Tibial artery (tissue), 4 donors: ENCODE data around the gene SUSD1.

Experiments
- DNase-seq, 2 donors: peaks; one replicate each; pipeline ENCODE4 v3.0.0-alpha.2; 2019
- H3K27ac ChIP-seq, 2 donors: fragments of 200-600 bp; sonication (generic) in 1 of 2; 1 replicate in 1 of 2; 2 replicates in 1 of 2; pipeline ENCODE4 v1.5.1; 2018 to 2019; ENCODE audit warnings: mild to moderate bottlenecking in 1 of 2
- H3K27me3 ChIP-seq, 2 donors: fragments of 200-600 bp; sonication (generic) in 1 of 2; one replicate each; pipeline versions ENCODE4 v1.5.1 to v1.6.0; 2016 to 2019
- H3K36me3 ChIP-seq, 3 donors: fragments of 200-600 bp; sonication (generic) in 2 of 3; one replicate each; pipeline ENCODE4 v1.5.1; 2016 to 2019; ENCODE audit warnings: mild to moderate bottlenecking in 2 of 3
- H3K4me1 ChIP-seq, 4 donors: fragments of 200-600 bp; sonication (generic) in 2 of 4; 1 replicate in 3 of 4; 2 replicates in 1 of 4; pipeline ENCODE4 v1.5.1; 2016 to 2019
- H3K4me3 ChIP-seq, 2 donors: fragments of 200-600 bp; sonication (generic) in 1 of 2; 1 replicate in 1 of 2; 2 replicates in 1 of 2; pipeline ENCODE4 v1.5.1; 2018 to 2019; ENCODE audit warnings: mild to moderate bottlenecking in 2 of 2
- H3K9me3 ChIP-seq, 3 donors: fragments of 200-600 bp; sonication (generic) in 1 of 3; one replicate each; pipeline ENCODE4 v1.5.1; 2016 to 2019
- CTCF ChIP-seq, 2 experiments: fragments of 200-600 bp in 1 of 2; fragments of 450-650 bp in 1 of 2; IDR thresholded peaks; one replicate each; pipeline ENCODE4 v1.5.1; 2017 to 2019; ENCODE audit warnings: antibody characterized with exemption in 2 of 2, mild to moderate bottlenecking in 1 of 2, moderate library complexity in 1 of 2
- intact Hi-C: fragments of 100-400 bp; cut with DNase I; formaldehyde crosslinking; loops from one replicate; pipeline ENCODE4 v1.15.0; 2023; ENCODE audit warnings: low total_unique reads

Gene SUSD1

GRCh38 chr9:112059966-112060320 lies 115.2 kb downstream of the SUSD1 start:
- DNase-seq, result no peak
- TF ChIP-seq CTCF (IDR thresholded peaks at IDR 0.05), result no peak
- Histone ChIP-seq H3K36me3 (no peaks in the 10 kb centered on the region), H3K27me3 (no peaks in the 10 kb centered on the region), H3K9me3 (no peaks in the 10 kb centered on the region), H3K4me1 (peaks cover 0 to 25% (median 7%) of the 10 kb centered on the region in 4 donors), H3K27ac (no peak overlapping the region), H3K4me3 (no peak overlapping the region)
- intact Hi-C loops, result loop anchor here (10.0 kb wide), 1 partner anchor 165 kb away; the partner anchor contains the start of gene UGCG

GRCh38 chr9:112059145-112059965 lies 115.7 kb downstream of the SUSD1 start:
- Histone ChIP-seq H3K4me1 (peaks cover 0 to 25% (median 7%) of the 10 kb centered on the region in 4 donors), H3K9me3 (no peaks in the 10 kb centered on the region), H3K27me3 (no peaks in the 10 kb centered on the region), H3K4me3 (no peak overlapping the region), H3K27ac (no peak overlapping the region), H3K36me3 (no peaks in the 10 kb centered on the region)
- intact Hi-C loops, result no loop called here
- no peak for TF ChIP-seq CTCF (IDR thresholded peaks at IDR 0.05)
- no peak for DNase-seq

DNA sequence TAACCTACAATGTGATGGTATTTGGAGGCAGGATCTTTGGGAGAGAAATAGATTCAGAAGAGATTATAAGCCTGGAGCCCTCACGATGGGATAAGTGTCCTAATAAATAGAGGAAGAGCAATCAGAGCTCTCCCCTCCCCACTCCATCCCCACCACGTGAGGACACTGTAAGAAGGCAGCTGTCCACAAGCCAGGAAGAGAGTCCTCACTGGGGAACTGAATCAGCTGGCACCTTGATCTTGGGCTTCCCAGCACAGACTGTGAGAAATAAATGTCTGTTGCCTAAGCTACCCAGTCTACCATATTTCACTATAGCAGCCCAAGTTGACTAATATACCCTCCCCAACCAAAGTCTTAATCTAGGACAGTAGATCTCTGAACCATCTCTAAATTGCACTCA lies 118.1 kb downstream of the SUSD1 start:
- Histone ChIP-seq H3K9me3 (no peaks in the 10 kb centered on the region), H3K27ac (no peak overlapping the region), H3K4me1 (peaks cover 0 to 25% (median 7%) of the 10 kb centered on the region in 4 donors), H3K36me3 (no peaks in the 10 kb centered on the region), H3K4me3 (no peak overlapping the region), H3K27me3 (no peaks in the 10 kb centered on the region)
- DNase-seq, result no peak
- TF ChIP-seq CTCF (IDR thresholded peaks at IDR 0.05), result no peak
- intact Hi-C loops, result no loop called here

DNA sequence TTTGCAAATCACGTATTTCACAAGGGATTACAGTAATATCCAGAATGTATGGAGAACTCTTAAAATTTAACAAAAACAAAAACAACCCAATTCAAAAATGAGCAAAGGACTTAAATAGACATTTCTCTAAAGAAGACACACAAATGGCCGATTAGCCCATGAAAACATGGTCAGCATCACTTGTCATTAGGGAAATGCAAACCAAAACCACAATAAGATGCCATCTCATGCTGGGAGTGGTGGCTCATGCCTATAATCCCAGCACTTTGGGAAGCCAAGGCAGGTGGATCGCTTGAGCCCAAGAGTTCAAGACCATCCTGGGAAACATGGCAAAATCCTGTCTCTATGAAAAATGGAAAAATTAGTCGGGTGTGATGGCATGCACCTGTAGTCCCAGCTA lies 120.2 kb downstream of the SUSD1 start:
- no peak for TF ChIP-seq CTCF (IDR thresholded peaks at IDR 0.05)
- Histone ChIP-seq H3K4me1 (peaks cover 0 to 20% (median 13%) of the 10 kb centered on the region in 4 donors), H3K27ac (no peak overlapping the region), H3K9me3 (no peaks in the 10 kb centered on the region), H3K4me3 (no peak overlapping the region), H3K36me3 (no peaks in the 10 kb centered on the region), H3K27me3 (no peaks in the 10 kb centered on the region)
- no peak for DNase-seq
- intact Hi-C loops, result no loop called here

DNA sequence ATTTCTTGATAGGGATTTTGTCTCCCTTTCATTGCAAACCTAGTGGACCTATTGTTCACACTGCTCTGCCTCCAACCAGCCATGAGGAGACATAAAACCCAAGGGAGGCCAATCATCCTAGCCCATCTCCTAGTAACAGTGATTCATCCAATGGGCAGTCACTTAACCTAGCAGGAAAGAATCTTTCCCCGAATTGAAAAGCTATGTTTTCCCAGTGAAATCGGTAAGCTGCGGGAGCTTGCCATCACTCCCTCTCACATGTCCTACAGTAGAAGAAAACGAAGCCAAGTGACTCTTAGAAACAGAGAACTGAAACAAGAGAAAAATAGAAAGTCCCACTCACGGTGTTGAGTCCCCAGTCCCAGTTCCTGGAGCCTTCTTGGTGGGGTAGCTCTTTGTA lies 123.3 kb downstream of the SUSD1 start:
- no peak for TF ChIP-seq CTCF (IDR thresholded peaks at IDR 0.05)
- H3K4me1 ChIP-seq, result peaks cover 0 to 27% (median 18%) of the 10 kb centered on the region in 4 donors
- H3K36me3 ChIP-seq, result no peaks in the 10 kb centered on the region
- H3K9me3 ChIP-seq, result no peaks in the 10 kb centered on the region
- no peak overlapping the region for H3K4me3 ChIP-seq
- DNase-seq, result no peak
- intact Hi-C loops, result no loop called here
- no peak overlapping the region for H3K27ac ChIP-seq
- no peaks in the 10 kb centered on the region for H3K27me3 ChIP-seq
